ENCODE measurements around the gene GP2.

The GP2 gene

GRCh38 chr16:20327444-20328041, at the start of gene GP2:
Gene GP2 (minus strand): TSS chr16:20327513. CDS start chr16:20326431, 1,082 bp downstream.
- in situ Hi-C loops (cut with HindIII; ENCODE audit: low sequenced_read_pairs): no loop called here

- in situ Hi-C loops (cut with HindIII; ENCODE audit: low sequenced_read_pairs): no loop called here
These were observed 45.4 kb upstream of the GP2 start for GRCh38 chr16:20372701-20373100.

- in situ Hi-C loops (cut with HindIII; ENCODE audit: low sequenced_read_pairs): no loop called here
These were observed 42.2 kb upstream of the GP2 start for GRCh38 chr16:20369452-20370054.

GRCh38 chr16:20364051-20364450, 36.7 kb upstream of the GP2 start:
- in situ Hi-C loops (cut with HindIII; ENCODE audit: low sequenced_read_pairs): no loop called here

- in situ Hi-C loops (cut with HindIII; ENCODE audit: low sequenced_read_pairs): no loop called here
These were observed 35.9 kb upstream of the GP2 start for GRCh38 chr16:20363191-20363590.

- in situ Hi-C loops (cut with HindIII; ENCODE audit: low sequenced_read_pairs): no loop called here
These were observed 32.7 kb upstream of the GP2 start for GRCh38 chr16:20359997-20360396.

GRCh38 chr16:20355114-20355782, 27.9 kb upstream of the GP2 start:
- in situ Hi-C loops (cut with HindIII; ENCODE audit: low sequenced_read_pairs): no loop called here

GRCh38 chr16:20353379-20353778, 26.1 kb upstream of the GP2 start:
- in situ Hi-C loops (cut with HindIII; ENCODE audit: low sequenced_read_pairs): no loop called here

GRCh38 chr16:20352615-20353014, 25.3 kb upstream of the GP2 start, which contains the start of gene UMOD:
Gene UMOD (minus strand): TSS chr16:20352715. CDS start chr16:20350737, 1,978 bp downstream.
- in situ Hi-C loops (cut with HindIII; ENCODE audit: low sequenced_read_pairs): no loop called here

- in situ Hi-C loops (cut with HindIII; ENCODE audit: low sequenced_read_pairs): no loop called here
These were observed 22.3 kb upstream of the GP2 start for GRCh38 chr16:20349615-20350014.

GRCh38 chr16:20348365-20349185, 21.3 kb upstream of the GP2 start:
- in situ Hi-C loops (cut with HindIII; ENCODE audit: low sequenced_read_pairs): no loop called here

- in situ Hi-C loops (cut with HindIII; ENCODE audit: low sequenced_read_pairs): no loop called here
These were observed 20.5 kb upstream of the GP2 start for GRCh38 chr16:20347666-20348364.

GRCh38 chr16:20344611-20345010, 17.3 kb upstream of the GP2 start:
- in situ Hi-C loops (cut with HindIII; ENCODE audit: low sequenced_read_pairs): no loop called here

- in situ Hi-C loops (cut with HindIII; ENCODE audit: low sequenced_read_pairs): no loop called here
These were observed 12.4 kb upstream of the GP2 start for GRCh38 chr16:20339744-20340143.

GRCh38 chr16:20336955-20337354, 9.6 kb upstream of the GP2 start:
- in situ Hi-C loops (cut with HindIII; ENCODE audit: low sequenced_read_pairs): no loop called here

GRCh38 chr16:20334396-20334795, 7.1 kb upstream of the GP2 start:
- in situ Hi-C loops (cut with HindIII; ENCODE audit: low sequenced_read_pairs): no loop called here

- in situ Hi-C loops (cut with HindIII; ENCODE audit: low sequenced_read_pairs): no loop called here
These were observed 5.8 kb upstream of the GP2 start for GRCh38 chr16:20333120-20333519.

GRCh38 chr16:20332411-20332810, 5.1 kb upstream of the GP2 start:
- in situ Hi-C loops (cut with HindIII; ENCODE audit: low sequenced_read_pairs): no loop called here

GRCh38 chr16:20331635-20332034, 4.3 kb upstream of the GP2 start:
- in situ Hi-C loops (cut with HindIII; ENCODE audit: low sequenced_read_pairs): no loop called here

- in situ Hi-C loops (cut with HindIII; ENCODE audit: low sequenced_read_pairs): no loop called here
These were observed 2.3 kb upstream of the GP2 start for GRCh38 chr16:20329392-20330138.
